ENCODE measurements around the gene GP2.

- TF ChIP-seq USF1 (IDR thresholded peaks at IDR 0.05), result no peak
- TF ChIP-seq RAD21 (IDR thresholded peaks at IDR 0.05; ENCODE audit: low read depth), result no peak
- TF ChIP-seq TEAD4 (IDR thresholded peaks at IDR 0.05), result no peak
- no peak for TF ChIP-seq MAX (IDR thresholded peaks at IDR 0.05)
- TF ChIP-seq EP300 (IDR thresholded peaks at IDR 0.05; ENCODE audit: borderline replicate concordance), result no peak
These were observed 15.8 kb downstream of the GP2 start for GRCh38 chr16:20311548-20311947.

All from Ishikawa (cell line).